Osteocyte (in vitro differentiated cells): ENCODE measurements around the gene SPINK2. TPM values are rescaled to one million over a fixed set of nuclear protein-coding genes. Genes with fewer than 3 reads are reported as not detected.

Experiments
- DNase-seq: peaks from one replicate; pipeline ENCODE4 v3.0.0; 2021; ENCODE audit warnings: mixed read lengths; ENCODE audit not compliant: unreplicated experiment; ENCODE audit errors: extremely low spot score
- H3K27ac Mint-ChIP-seq: one replicate; pipeline ENCODE4 v1.8.0; 2021; ENCODE audit warnings: mild to moderate bottlenecking, mixed read lengths; ENCODE audit not compliant: unreplicated experiment
- H3K27me3 Mint-ChIP-seq: one replicate; pipeline ENCODE4 v1.8.0; 2021; ENCODE audit warnings: mixed read lengths; ENCODE audit not compliant: unreplicated experiment
- H3K36me3 Mint-ChIP-seq: one replicate; pipeline ENCODE4 v1.8.0; 2021; ENCODE audit warnings: mixed read lengths; ENCODE audit not compliant: unreplicated experiment
- H3K4me1 Mint-ChIP-seq: one replicate; pipeline ENCODE4 v1.8.0; 2021; ENCODE audit warnings: mixed read lengths; ENCODE audit not compliant: unreplicated experiment
- H3K4me3 Mint-ChIP-seq: one replicate; pipeline ENCODE4 v1.8.0; 2021; ENCODE audit warnings: mild to moderate bottlenecking, moderate library complexity, mixed read lengths; ENCODE audit not compliant: unreplicated experiment
- H3K9me3 Mint-ChIP-seq: one replicate; pipeline ENCODE4 v1.8.0; 2021; ENCODE audit warnings: mixed read lengths; ENCODE audit not compliant: unreplicated experiment
- total RNA-seq: library from RNA; stranded (reverse); gene quantifications from 2 replicates; pipeline ENCODE4 v1.2.1, GENCODE V29; 2021
- TF ChIP-seq, protein P1 (sequence below): fragments of 200-600 bp; sonication (generic); IDR thresholded peaks from 2 replicates; pipeline ENCODE4 v1.5.0; 2021; ENCODE audit warnings: antibody characterized with exemption, mild to moderate bottlenecking, moderate library complexity

SPINK2 gene
- total RNA-seq, 1 donor from 2014 or later = not detected

- TF ChIP-seq, protein P1, sequence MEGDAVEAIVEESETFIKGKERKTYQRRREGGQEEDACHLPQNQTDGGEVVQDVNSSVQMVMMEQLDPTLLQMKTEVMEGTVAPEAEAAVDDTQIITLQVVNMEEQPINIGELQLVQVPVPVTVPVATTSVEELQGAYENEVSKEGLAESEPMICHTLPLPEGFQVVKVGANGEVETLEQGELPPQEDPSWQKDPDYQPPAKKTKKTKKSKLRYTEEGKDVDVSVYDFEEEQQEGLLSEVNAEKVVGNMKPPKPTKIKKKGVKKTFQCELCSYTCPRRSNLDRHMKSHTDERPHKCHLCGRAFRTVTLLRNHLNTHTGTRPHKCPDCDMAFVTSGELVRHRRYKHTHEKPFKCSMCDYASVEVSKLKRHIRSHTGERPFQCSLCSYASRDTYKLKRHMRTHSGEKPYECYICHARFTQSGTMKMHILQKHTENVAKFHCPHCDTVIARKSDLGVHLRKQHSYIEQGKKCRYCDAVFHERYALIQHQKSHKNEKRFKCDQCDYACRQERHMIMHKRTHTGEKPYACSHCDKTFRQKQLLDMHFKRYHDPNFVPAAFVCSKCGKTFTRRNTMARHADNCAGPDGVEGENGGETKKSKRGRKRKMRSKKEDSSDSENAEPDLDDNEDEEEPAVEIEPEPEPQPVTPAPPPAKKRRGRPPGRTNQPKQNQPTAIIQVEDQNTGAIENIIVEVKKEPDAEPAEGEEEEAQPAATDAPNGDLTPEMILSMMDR = peak; percentile 96
- H3K27ac Mint-ChIP-seq = peak overlapping the region; percentile 79
- H3K36me3 Mint-ChIP-seq = no peaks in the 10 kb centered on the region
- H3K4me1 Mint-ChIP-seq = peaks cover 12% of the 10 kb centered on the region
- no peaks in the 10 kb centered on the region for H3K9me3 Mint-ChIP-seq
- peaks cover 7% of the 10 kb centered on the region for H3K27me3 Mint-ChIP-seq
- H3K4me3 Mint-ChIP-seq = peak overlapping the region; percentile 96
- DNase-seq = peak; percentile 93
These were observed 21.4 kb downstream of the SPINK2 start for GRCh38 chr4:56799824-56800756.

- TF ChIP-seq, protein P1 = no peak
- Mint-ChIP-seq H3K4me3 (peak overlapping the region; percentile 96), H3K4me1 (peaks cover 8% of the 10 kb centered on the region), H3K27me3 (peaks cover 10% of the 10 kb centered on the region), H3K27ac (peak overlapping the region; percentile 79), H3K9me3 (no peaks in the 10 kb centered on the region), H3K36me3 (no peaks in the 10 kb centered on the region)
- no peak for DNase-seq
These were observed 22.2 kb downstream of the SPINK2 start for GRCh38 chr4:56799161-56799759.

DNA sequence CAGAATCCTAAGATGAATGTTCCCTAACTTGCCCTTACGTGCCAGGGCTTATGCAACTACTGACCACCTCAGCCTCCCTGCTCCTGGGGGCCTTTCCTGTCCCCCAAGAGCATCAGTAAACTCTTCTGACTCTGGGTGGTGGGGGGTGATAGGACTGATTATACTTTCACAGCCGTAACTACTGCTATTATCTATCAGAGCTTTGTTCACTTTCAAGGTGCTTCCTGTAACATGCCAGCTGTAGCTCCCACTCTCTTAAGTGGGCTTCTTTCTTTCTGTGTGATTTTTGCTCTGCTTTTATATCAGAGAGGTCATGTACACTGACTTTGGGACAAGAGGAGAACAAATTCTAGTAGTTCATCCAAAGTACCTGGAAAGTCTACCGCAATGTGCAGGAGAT is 25.3 kb downstream of the SPINK2 start:
- no peak for DNase-seq
- Mint-ChIP-seq H3K27ac (no peak overlapping the region), H3K27me3 (peaks cover 13% of the 10 kb centered on the region), H3K4me1 (peaks cover 8% of the 10 kb centered on the region), H3K36me3 (no peaks in the 10 kb centered on the region), H3K9me3 (no peaks in the 10 kb centered on the region), H3K4me3 (no peak overlapping the region)
- TF ChIP-seq, protein P1 = no peak

DNA sequence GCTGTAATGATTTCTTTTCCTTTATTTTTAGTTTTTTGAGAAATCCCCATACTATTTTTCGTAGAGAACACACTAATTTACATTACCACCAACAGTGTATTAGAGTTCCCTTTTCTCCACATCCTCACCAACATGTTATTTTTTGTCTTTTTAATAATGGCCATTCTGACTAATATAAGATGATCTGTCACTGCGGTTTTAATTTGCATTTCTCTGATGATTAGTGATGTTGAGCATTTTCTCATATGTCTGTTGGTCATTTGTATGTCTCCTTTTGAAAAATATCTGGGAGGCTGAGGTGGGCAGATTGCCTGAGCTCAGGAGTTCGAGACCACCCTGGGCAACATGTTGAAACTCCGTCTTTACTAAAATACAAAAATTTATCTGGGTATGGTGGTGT is 30.2 kb downstream of the SPINK2 start:
- no peak overlapping the region for H3K27ac Mint-ChIP-seq

More for the DNA sequence above, 30.2 kb downstream of the SPINK2 start:
- DNase-seq = no peak
- Mint-ChIP-seq H3K4me3 (no peak overlapping the region), H3K4me1 (no peaks in the 10 kb centered on the region), H3K36me3 (no peaks in the 10 kb centered on the region), H3K9me3 (no peaks in the 10 kb centered on the region), H3K27me3 (peaks cover 19% of the 10 kb centered on the region)
- TF ChIP-seq, protein P1 = no peak
